NCI-H128 (cell line): ENCODE data around the gene NR3C2.
"Not testable (repeated sequence)": the region's sequence is repeated elsewhere in the genome, so short reads cannot be mapped to it uniquely, and the experiment has no call there.

Experiments used
- DNase-seq: peaks from one replicate; lab custom pipeline; 2025; ENCODE audit not compliant: unreplicated experiment; lab: John Stamatoyannopoulos, UW

The NR3C2 gene

GRCh38 chr4:148114436-148114835 is 327.8 kb downstream of the NR3C2 start:
- DNase-seq = no peak

- no peak for DNase-seq
Measured at GRCh38 chr4:148112231-148112982, 329.8 kb downstream of the NR3C2 start.

- no peak for DNase-seq
Measured at GRCh38 chr4:148110169-148110568, 332.0 kb downstream of the NR3C2 start.

- DNase-seq = no peak
Measured at GRCh38 chr4:148109216-148109615, 333.0 kb downstream of the NR3C2 start.

DNA sequence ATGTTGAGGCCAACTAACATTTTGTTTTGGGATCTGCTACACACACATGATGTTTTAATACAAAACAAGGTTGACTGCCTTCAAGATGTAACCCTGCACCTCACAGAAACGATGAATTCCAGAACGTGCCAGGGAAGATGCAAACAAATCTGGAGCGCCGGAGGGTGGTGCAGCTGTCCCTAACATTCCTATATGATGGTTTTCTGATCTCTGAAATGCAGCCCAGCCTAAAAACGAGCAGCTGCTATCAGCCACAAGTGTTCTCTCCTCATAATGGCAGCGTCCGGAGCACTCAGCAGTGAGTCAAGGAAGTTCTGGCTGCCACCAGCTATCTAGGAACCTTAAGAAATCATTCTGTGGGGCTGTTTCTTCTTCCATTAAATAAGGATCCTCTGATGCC is 333.4 kb downstream of the NR3C2 start:
- no peak for DNase-seq

DNA sequence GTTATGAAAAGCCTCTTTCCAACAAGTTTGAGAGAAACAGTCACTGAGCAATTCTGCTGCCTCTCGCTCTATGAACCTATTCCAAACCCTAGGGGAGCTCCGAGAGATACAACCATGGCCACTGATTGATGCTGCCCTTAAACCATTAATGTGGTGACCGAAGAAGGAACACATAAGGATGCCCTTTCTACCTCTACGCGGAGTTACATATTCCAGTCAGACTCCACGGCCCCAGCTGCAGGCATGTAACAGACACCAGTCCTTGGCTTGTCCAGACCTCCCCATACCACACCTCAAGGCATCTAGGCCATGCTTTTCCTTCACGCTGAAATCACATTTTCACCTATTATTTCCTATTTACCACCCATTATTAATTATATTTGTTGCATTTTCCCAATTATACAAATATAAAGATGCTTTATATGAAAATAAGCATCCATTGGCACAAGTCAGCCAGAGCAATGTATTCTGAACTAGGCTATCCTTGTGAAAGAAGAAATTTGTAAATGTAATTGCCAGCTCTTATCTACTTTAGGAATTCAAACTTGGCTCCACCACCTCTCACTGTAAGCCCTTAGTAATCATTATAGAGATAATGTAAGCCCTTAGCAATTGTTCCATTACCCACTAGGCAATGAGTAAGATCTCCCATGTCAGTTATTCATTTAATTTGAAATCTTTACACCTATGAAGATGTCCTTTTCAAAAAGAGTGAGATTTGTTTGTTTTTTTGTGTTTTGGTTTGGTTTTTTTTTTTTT is 338.4 kb downstream of the NR3C2 start:
- no peak for DNase-seq

GRCh38 chr4:148101790-148102189 is 340.4 kb downstream of the NR3C2 start:
- DNase-seq = no peak

DNA sequence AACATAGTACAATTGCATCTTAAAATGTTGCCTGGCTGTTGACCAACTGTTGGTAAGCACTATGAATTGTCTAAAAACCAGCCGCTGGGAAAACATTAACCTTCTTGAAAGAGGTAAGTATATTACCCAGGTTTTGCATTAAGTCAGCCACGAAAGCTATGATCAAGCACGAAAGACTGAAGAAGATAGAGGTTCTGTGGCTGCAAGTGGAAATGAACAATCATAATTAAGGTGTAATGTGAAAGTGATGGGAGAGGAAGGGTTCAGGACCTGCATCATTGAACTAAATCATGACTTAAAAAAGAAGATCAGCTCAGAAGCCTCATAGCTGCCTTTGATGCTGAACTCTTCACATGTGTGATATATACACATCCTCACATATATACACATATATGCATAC is 341.0 kb downstream of the NR3C2 start:
- DNase-seq = no peak

GRCh38 chr4:148097801-148098200 is 344.4 kb downstream of the NR3C2 start:
- DNase-seq = no peak

DNA sequence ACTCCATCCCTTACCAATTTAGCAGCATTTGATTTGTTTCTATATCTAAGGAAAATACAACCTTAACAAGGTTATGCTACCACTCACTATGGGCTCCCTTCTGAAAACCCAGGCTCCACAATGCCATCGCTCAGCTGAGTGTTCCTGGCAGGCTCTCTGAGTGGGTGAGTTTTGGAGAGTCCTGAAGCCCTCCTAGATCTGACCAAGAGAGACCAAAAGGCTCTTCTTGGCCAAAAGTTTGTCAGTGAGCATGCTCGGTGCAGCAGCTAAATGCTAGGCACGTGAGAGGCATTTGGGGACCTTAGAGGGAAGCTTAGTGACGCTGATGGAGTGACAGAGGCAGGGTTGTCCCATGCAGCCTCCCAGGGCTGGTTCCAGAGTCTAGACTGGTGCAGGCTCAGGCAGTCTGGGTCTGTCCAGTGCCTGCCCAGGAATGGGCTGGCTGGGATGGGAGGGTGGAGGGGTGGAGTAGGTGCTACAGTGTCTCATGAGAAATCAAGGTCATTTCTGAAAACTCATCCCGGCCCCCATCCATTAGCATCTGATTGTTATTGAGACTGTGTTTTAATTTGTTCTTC is 346.8 kb downstream of the NR3C2 start:
- DNase-seq = no peak

DNA sequence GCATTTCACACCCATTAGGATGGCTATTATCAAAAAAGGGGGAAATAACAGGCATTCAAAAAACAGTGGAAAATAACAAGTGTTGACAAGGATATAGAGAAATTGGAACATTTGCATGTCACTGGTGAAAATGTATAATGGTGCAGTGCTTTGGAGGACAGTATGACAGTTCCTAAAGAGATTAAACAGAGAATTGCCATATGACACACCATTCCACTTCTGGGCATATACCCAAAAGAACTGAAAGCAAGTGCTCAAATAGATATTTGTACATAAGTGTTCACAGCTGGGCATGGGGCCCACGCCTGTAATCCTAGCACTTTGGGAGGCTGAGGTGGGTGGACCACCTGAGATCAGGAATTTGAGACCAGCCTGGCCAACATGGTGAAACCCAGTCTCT is 348.1 kb downstream of the NR3C2 start:
- no peak for DNase-seq

DNA sequence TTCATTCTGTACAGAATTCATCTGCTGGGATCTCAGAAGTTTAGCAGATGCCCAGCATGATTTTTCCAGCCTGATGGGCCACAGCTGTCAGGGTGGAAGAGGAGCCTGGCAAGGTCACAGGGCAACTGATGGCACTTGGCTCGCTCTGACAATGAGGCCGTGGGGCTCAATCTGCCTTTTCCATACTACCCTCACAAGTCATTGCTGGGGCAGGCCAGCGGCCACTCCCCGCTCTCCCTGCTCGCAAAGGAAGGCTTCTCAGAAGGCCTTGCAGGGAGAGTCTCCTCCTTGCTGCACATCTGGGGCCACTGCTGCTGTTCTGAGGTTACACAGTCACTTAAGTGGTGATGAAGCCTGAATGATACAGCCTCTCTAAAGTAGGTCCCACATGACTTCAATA is 349.1 kb downstream of the NR3C2 start:
- no peak for DNase-seq

DNA sequence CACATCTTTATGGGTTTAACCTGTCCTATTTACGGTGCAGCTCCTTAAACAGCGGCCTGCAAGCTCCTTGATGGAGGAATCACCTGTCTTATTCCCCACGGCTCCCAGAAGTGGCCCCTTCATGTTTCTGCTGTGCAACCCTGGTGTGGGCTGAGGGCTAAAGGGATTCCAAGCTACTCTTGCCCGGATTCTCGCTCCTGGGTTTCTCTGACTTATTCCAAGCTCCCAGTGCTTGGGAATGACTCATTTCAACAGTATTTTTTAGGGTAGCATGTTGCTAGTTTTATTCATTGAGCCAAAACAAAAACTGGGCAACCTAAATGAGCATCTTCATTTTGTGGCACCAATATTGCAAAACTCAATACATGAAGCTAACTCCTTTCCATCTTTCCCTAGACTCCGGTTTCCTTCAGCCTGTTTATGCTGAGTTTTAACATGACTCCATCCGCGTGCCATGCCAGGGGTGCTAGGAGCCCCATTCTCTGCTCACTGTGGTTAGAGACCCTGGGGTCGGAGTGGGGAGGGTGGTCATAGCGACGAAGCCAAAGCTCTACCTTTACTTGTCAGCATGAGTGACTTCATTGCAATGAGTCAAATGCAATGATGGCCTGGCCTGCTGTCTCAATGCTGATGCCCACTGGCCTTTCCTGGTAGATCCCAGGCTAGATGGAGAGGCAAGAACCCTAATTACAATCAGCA is 349.7 kb downstream of the NR3C2 start:
- DNase-seq = no peak

DNA sequence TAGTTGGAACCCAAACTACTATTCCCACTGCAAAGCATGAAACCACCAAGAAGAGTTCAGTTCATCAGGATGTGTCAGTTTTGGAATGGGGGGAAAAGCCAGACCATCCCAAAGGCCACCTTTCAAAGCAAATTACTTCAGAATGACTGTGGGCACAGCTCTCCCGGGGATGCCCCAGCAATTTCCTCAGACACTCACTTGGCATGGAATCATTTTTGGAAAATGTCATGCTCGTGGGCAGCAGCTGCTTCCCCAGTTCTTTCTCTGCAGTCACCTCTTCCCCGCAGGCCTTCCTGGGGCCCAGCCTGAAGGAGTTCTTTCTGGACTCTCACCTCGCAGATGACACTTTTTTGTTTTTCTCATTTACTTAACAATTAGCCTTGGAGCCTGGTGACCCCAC is 350.3 kb downstream of the NR3C2 start:
- DNase-seq = no peak

GRCh38 chr4:148090503-148091476 is 351.4 kb downstream of the NR3C2 start:
- no peak for DNase-seq

GRCh38 chr4:148090029-148090428 is 352.2 kb downstream of the NR3C2 start:
- DNase-seq = no peak

DNA sequence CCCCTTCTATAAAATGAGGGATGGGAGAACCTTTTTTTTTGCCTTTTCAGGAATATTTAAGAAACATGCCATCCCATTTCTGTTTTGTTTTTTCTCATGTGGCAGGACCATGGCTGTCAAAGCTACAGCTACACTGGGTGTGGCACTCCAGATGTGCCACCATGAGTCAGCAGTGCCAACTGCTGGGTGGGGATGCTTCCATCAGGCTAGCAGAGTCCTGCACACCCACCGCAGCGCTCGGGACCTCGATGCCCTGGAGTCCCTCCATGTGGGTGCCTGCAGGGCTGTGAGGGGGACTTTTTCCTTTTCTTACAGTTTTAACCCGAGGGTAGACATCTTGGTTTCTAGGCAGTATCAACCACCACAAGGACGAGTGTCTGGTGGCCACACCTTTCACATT is 352.6 kb downstream of the NR3C2 start:
- DNase-seq = no peak

DNA sequence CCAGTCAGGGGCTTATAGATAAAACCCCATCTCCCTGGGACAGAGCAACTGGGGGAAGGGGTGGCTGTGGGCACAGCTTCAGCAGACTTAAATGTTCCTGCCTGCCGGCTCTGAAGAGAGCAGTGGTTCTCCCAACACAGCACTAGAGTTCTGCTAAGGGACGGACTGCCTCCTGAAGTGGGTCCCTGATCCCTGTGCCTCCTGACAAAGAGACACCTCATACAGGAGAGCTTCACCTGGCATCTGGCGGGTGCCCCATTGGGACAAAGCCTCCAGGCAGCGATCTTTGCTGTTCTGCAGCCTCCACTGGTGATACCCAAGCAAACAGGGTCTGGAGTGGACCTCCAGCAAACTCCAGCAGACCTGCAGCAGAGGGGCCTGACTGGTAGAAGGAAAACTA is 359.1 kb downstream of the NR3C2 start:
- not testable (repeated sequence) for DNase-seq

DNA sequence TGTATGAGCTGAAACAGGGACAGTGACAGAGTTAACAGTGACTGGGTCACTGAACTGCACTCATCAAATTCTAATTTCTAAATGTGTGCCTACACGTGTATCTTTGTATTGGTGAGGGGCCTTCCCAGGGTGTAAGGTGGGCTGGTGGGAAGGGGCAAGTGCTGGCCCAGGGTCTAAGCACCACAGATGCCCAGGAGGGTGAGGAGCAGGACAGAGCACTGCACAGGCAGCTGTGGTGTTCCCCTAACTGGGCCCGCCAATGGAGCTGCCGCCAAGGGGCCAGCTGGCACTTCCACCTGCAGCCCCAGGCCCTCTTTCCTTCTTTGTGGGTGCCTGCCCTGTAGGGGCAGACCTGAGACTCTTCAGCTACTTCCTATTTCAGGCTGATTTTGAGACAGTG is 360.5 kb downstream of the NR3C2 start:
- DNase-seq = no peak

GRCh38 chr4:148081267-148081666 is 360.9 kb downstream of the NR3C2 start:
- DNase-seq = no peak
